ENCODE results near the gene GNAL.
"Not testable (repeated sequence)": the region's sequence is repeated elsewhere in the genome, so short reads cannot be mapped to it uniquely, and the experiment has no call there.

Gene GNAL

GRCh38 chr18:11854554-11854953, 165.5 kb downstream of the GNAL start:
- DNase-seq: not testable (repeated sequence)

GRCh38 chr18:11857177-11857887, 168.3 kb downstream of the GNAL start:
- no peak for DNase-seq

DNA sequence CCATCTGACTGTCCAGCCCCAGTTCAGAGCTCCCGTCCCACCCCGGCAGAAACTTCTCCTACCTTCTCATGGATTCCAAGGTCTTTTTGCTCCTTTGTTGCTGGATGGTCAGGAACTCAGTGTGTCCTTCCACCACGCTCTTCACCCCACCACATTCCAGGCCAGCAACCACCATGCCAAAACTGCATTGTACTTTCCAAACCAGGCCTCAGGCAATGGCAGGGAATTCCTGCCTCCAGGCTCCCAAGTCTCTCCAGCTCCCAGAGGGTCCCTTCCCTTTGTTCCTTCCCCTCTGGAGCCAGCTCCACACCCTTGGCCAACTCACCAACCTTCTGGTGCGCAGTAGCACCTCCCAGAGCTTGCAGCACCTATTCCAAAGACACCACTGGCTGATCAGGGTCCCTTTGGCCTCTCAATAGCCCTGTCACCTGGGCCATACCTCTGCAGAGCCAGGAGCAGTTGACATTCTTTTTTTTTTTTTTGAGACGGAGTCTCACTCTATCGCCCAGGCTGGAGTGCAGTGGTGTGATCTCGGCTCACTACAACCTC, 170.3 kb downstream of the GNAL start:
- no peak for DNase-seq

DNA sequence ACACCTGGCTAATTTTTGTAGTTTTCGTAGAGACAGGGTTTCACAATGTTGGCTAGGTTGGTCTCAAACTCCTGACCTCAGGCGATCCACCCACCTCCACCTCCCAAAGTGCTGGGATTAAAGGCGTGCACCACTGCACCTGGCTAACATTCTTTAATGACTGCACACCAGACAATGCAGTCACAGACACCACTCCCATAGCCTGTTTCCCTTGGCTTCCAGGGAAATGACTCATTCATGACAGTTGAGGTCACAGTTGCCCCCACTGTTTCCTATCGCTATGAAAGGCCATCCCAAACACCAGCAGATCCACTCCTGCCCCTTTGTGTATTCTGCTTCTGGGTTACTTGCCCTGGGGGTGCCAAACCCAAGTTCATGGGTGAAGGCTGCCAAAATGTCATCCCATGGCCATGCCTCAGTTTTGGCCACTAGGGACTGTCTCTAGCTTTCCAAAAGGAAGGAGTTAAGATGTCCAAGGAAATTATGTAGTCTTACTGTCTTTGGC, 170.9 kb downstream of the GNAL start:
- no peak for DNase-seq

DNA sequence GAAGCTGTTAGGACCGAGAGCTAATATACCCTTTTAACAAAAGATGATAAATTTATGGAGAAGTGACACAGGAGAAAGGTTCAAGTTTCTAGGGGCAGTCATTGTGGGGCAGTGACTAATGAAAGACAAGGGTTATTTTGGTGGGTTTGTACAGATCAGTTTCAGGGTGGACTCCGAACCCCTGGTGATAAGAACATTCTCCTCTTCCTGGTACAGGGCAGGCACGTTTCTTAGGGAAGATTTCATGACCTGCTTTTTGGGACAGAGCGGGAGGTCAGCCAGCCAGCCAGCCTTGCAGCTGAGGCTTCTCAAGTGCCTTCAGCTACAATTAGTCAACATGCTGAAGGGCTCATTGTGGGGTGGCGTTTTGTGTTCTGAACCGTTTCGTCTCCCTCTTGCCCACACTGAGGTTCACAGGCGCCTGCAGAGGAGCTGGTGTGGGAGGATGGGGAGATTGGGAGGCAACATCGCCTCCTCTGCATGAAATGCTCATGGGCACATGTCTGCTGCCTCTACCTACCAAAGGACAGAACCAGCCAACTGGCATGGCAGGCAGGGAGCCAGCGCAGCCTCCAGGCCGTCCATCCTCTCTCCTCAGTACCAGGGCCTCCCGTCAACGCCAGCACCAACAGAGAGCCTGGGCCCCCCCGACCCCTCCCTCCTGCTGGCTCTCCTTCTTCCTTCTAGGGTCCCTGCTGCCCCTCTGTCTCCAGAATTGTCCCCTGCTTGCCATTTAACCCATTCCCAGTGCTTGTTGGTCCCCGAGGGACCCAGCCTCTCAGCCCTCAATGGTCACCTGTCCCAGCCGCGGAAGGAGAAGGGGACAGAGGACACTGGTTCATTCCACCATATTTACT, 171.8 kb downstream of the GNAL start:
- DNase-seq: no peak

DNA sequence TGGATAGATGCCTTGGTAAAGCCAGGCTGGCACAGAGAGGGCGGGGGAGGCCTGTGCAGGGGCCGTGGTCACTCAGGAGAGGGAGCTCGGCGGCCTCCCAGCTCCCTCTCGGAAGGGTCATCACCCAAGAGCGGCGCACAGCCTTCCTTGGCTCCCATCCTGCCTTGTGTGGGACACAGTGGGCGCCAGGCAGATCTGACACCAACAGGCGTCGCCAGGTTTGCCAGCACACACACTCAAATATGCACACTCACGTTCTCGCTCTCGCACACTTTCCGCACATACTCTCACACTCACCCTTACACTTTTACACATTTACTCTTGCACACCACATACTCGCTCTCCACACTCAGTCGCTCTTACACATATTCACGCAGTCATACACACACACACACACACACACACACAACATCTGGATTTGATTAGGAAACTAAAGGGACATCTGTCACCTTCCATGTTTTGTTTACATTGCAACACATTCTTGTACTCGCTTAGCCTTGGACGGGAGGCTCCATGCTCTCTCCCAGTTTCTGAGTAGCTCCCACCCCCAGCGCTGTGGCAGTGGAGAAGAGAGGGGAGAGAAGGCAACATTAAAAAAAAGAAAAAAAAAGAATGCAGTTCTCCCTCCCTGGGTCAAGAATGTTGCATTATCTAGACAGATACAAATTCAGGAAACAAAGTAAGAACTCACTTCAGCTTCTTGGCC, 172.7 kb downstream of the GNAL start:
- DNase-seq: no peak

GRCh38 chr18:11862468-11863137, 173.5 kb downstream of the GNAL start:
- DNase-seq: no peak

- no peak for DNase-seq
These were observed 175.4 kb downstream of the GNAL start for GRCh38 chr18:11864471-11864870.

- DNase-seq: no peak
These were observed 176.0 kb downstream of the GNAL start for GRCh38 chr18:11865071-11865470.

- DNase-seq: no peak
These were observed 177.3 kb downstream of the GNAL start for GRCh38 chr18:11866329-11866728.

GRCh38 chr18:11866764-11867163, 177.7 kb downstream of the GNAL start:
- no peak for DNase-seq

GRCh38 chr18:11868230-11868629, 179.2 kb downstream of the GNAL start:
- no peak for DNase-seq

- DNase-seq: no peak
These were observed 182.4 kb downstream of the GNAL start for GRCh38 chr18:11871501-11871900.

DNA sequence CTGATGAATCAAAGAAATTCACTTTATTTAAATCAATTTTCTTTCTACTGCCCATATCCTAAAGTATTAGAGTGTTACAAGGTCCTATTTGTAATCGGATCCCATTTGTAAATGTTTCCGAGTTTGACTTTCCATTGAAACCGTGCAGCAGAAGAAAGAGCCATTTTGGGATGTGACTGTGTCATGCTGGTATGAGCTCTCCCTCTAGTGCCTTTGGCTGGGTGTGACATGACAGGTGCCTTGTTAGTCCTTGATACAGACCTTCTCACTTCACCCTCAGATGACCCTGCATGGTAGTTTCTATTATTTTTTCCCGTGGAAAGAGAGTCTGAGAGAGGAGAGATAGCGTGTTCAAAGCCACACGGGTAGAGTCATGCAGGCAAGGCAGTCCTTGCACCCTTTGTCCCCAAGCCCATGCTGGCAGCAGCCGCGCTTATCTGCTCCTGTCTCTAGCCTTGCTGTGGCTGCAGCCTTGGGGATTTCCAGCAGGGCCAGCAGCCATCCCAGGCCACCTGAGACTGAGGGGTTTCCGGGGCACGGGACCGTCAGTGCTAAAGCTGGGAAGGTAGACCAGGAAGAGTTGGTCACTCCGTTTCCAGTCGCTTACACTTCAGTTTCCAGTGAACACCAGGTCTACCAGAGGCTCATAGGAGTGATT, 183.5 kb downstream of the GNAL start:
- DNase-seq: no peak

GRCh38 chr18:11873670-11874340, 184.7 kb downstream of the GNAL start:
- DNase-seq: no peak

DNA sequence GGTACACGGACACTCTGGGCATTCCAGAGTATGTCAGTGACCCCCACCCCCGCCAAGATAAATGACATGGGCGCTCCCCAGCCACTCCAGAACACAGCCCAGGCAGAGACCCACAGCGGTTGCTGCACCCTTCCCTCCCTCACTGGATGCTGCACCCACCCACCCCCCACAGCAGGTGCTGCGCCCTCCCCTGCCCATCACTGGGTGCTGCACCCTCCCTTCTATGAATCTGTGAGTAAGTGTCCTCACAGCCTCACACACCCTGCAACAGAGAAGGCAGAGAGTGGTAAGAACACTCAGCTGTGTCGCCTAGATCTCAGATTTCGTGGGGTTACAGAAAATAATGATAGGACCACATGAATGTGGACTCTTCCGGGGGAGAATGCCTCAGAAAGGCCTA, 185.6 kb downstream of the GNAL start:
- no peak for DNase-seq

GRCh38 chr18:11877497-11878135, 188.6 kb downstream of the GNAL start:
- DNase-seq: no peak

DNA sequence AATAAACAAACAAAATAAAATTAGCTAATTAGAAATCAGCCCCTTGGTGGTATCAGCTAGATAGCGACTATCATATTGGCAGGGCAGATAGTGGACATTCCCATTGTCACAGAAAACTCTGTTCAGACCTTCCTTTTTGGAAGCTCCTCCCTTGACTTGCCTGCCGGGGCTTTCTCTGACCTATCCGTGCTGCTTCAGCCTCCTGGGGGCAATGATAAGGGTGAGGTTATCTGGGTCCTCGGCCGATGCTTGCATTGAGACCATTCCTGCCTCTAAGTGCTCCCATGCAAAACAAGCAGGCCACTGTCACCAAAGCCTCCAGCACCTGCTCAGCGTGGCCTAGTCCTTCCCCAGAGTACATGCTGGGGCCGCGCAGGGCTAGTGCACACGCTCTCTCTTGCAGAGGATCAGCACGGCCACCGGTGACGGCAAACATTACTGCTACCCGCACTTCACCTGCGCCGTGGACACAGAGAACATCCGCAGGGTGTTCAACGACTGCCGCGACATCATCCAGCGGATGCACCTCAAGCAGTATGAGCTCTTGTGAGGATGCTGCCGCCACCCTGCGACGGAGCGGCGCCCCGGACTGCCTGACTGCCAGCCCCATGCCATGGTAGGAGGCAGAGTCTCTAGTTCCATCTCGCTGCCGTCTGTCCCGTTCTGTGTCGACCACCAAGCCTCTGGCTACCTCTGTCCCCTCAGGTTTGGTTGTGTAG, 191.7 kb downstream of the GNAL start:
- DNase-seq: no peak

DNA sequence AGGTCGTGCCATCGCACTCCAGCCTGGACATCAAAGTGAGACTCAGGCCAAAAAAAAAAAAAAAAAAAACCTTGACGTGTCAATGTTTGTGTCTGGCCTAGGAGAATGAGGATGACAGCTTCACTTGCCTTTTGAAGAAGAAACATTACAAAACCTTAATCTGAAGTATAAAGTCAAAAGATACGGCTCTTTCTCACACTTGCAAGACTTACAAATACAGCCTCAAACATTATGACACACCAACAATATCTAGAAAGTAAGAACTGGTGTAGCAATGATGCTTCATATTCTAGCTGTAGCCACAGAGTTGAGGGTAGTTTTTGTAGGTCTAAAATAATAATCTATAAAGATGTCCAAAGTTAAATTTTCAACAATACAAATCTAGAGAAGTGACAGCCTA, 193.6 kb downstream of the GNAL start:
- DNase-seq: no peak

DNA sequence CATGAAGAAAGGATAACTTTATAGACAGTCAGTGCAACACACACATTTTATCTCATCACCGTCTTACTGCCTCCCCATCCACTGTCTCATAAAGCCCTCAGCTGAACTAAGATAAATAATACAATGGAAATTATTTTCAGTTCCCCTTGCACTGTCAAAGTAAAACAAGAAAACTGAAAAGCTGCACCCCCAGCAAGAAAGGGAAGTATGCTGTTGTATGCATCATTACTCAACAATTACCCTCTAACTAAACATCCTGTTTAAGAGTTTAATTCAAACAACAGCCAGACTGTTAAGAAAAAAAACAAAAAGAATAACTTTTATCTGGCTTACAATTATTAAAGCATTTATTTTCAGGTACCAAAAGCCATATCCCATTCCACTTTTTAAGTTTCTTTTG, 194.1 kb downstream of the GNAL start:
- no peak for DNase-seq
